ENCODE measurements around the gene BAD.
A peak's percentile ranks its signal among the peaks of the same experiment; 100 is the strongest.

GRCh38 chr11:64304316-64305072 lies 20.0 kb upstream of the BAD start:
- no peak for TF ChIP-seq NR2C2 (CRISPR knock-in tag; IDR thresholded peaks at IDR 0.05)
- TF ChIP-seq, protein P1, sequence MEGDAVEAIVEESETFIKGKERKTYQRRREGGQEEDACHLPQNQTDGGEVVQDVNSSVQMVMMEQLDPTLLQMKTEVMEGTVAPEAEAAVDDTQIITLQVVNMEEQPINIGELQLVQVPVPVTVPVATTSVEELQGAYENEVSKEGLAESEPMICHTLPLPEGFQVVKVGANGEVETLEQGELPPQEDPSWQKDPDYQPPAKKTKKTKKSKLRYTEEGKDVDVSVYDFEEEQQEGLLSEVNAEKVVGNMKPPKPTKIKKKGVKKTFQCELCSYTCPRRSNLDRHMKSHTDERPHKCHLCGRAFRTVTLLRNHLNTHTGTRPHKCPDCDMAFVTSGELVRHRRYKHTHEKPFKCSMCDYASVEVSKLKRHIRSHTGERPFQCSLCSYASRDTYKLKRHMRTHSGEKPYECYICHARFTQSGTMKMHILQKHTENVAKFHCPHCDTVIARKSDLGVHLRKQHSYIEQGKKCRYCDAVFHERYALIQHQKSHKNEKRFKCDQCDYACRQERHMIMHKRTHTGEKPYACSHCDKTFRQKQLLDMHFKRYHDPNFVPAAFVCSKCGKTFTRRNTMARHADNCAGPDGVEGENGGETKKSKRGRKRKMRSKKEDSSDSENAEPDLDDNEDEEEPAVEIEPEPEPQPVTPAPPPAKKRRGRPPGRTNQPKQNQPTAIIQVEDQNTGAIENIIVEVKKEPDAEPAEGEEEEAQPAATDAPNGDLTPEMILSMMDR (IDR thresholded peaks at IDR 0.05), result peak; percentile 84
- TF ChIP-seq TP53 (CRISPR knock-in tag; IDR thresholded peaks at IDR 0.05), result no peak
- TF ChIP-seq SP1 (CRISPR knock-in tag; conservative IDR thresholded peaks at IDR 0.05), result no peak
- TF ChIP-seq, protein P2, sequence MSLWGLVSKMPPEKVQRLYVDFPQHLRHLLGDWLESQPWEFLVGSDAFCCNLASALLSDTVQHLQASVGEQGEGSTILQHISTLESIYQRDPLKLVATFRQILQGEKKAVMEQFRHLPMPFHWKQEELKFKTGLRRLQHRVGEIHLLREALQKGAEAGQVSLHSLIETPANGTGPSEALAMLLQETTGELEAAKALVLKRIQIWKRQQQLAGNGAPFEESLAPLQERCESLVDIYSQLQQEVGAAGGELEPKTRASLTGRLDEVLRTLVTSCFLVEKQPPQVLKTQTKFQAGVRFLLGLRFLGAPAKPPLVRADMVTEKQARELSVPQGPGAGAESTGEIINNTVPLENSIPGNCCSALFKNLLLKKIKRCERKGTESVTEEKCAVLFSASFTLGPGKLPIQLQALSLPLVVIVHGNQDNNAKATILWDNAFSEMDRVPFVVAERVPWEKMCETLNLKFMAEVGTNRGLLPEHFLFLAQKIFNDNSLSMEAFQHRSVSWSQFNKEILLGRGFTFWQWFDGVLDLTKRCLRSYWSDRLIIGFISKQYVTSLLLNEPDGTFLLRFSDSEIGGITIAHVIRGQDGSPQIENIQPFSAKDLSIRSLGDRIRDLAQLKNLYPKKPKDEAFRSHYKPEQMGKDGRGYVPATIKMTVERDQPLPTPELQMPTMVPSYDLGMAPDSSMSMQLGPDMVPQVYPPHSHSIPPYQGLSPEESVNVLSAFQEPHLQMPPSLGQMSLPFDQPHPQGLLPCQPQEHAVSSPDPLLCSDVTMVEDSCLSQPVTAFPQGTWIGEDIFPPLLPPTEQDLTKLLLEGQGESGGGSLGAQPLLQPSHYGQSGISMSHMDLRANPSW (CRISPR knock-in tag; conservative IDR thresholded peaks at IDR 0.05; ENCODE audit: low read depth), result no peak
- 0 out of 2 replicates have a peak, but pooled peaks have one; percentile 55 for TF ChIP-seq ATF1 (CRISPR knock-in tag; IDR thresholded peaks at IDR 0.05)
- no peak for TF ChIP-seq RELA (CRISPR knock-in tag; IDR thresholded peaks at IDR 0.05; ENCODE audit: borderline replicate concordance)
- no peak for TF ChIP-seq IRF2 (CRISPR knock-in tag; IDR thresholded peaks at IDR 0.05; ENCODE audit: borderline replicate concordance, low read depth)
- no peak for TF ChIP-seq ZNF425 (CRISPR knock-in tag; conservative IDR thresholded peaks at IDR 0.05)
- no peak for TF ChIP-seq TEAD4 (CRISPR knock-in tag; IDR thresholded peaks at IDR 0.05)
- TF ChIP-seq NR1H2 (CRISPR knock-in tag; IDR thresholded peaks at IDR 0.05), result no peak
- TF ChIP-seq E2F1 (CRISPR knock-in tag; IDR thresholded peaks at IDR 0.05), result no peak
